IPS-18c (cell line): ENCODE data around the gene TAF4.
"Not testable (repeated sequence)": the region's sequence is repeated elsewhere in the genome, so short reads cannot be mapped to it uniquely, and the experiment has no call there.

ENCODE experiments used
- H3K4me3 ChIP-seq: 2 replicates; pipeline ENCODE4 v1.7.0; 2013; ENCODE audit warnings: low read depth, mild to moderate bottlenecking, low read length, moderate library complexity; ENCODE audit not compliant: insufficient read depth
- H3K9me3 ChIP-seq: one replicate; pipeline ENCODE4 v1.6.1; 2013; ENCODE audit warnings: mild to moderate bottlenecking, low read length, moderate library complexity; ENCODE audit not compliant: control insufficient read depth, insufficient read depth

TAF4 gene

GRCh38 chr20:62087227-62087626, 21.5 kb upstream of the TAF4 start:
- Histone ChIP-seq H3K9me3 (no peaks in the 10 kb centered on the region), H3K4me3 (no peak overlapping the region)

DNA sequence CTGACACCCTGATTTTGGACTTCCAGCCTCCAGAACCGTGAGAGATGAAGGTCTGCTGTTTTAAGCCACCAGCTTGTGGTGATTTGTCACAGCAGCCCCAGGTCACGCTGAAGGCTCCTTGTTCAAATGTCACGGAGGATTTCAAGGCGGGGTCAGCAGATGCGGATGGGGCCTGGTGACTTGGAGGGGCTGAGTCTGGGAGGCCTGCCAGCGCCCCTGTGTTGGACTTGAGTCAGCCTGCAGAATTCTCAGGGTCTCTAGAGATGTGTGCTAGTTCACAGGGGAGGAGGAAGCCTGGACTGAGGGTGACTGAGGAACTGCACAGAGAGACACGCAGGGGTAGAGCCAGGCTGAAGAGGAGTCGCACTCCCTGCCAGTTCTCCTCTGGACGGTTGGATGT, 19.5 kb upstream of the TAF4 start:
- H3K4me3 ChIP-seq, result no peak overlapping the region
- peaks cover 2% of the 10 kb centered on the region for H3K9me3 ChIP-seq

DNA sequence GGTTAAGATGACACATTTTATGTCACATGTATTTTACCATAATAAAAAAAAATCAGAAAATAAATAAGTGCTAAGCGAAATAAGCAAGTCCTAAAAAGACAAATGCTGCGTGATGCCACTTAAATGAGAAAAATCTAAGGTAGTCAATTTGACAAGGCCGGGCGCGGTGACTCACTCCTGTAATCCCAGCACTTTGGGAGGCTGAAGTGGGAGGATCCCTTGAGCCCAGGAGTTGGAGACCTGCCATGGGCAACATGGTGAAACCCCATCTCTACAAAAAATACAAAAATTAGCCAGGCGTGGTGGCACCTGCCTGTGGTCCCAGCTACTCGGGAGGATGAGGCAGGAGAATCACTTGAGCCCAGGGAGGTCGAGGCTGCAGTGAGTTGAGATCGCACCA, 18.5 kb upstream of the TAF4 start:
- not testable (repeated sequence) for H3K9me3 ChIP-seq, H3K4me3 ChIP-seq

DNA sequence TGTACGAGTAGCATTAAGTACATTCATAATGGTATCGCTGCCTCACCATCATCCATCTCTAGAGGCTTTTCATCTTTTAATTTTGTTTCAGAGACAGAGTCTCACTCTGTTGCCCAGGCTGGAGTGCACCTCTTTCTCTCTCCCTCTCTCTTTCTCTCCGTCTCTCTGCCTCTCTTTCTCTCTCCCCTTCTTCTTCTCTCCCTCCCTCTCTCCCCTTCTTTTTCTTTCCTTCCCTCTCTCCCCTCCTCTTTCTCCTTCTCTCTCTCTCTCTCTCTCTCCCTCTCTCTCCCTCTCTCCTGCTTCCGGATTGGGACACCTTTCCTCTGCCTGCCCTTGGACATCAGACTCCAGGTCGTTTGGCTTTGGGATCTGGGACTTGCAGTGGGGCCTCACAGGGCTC, 17.6 kb upstream of the TAF4 start:
- H3K9me3 ChIP-seq, result peaks cover 2% of the 10 kb centered on the region

DNA sequence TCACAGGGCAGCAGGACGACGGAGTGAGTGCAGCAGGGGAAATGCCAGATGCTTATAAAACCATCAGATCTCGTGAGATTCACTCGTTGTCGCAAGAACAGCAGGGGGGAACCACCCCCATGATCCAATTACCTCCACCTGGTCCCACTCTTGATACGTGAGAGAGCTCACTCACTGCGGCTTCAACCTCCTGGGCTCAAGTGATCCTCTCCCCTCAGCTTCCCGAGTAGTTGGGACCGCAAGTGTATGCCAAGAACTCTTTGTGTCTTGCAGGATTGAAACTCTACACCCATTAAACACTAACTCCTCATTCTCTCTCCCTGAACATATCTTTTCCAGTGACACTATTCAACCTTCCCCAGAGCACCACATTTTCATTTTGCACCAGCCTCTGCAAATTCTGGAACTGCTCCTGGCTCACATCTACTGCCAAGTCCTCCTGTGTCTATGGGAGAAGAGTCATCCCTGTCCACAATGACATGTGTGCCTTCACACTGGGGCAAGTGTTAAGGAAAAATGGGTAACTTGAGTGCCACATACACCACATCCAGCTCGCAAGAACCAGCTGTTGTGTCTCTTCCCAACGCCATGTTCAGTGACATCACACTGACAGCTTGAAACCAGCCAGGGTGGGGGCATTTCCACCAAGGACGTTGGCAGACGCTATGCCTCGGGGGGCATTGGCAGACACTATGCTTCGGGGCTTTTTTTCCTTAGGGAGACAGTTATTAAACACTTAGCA, 14.7 kb upstream of the TAF4 start:
- peaks cover 9% of the 10 kb centered on the region for H3K9me3 ChIP-seq

More for the DNA sequence above, 17.6 kb upstream of the TAF4 start:
- H3K4me3 ChIP-seq, result no peak overlapping the region

GRCh38 chr20:62079166-62079565, 13.5 kb upstream of the TAF4 start:
- Histone ChIP-seq H3K9me3 (peaks cover 15% of the 10 kb centered on the region), H3K4me3 (no peak overlapping the region)

More for the DNA sequence above, 14.7 kb upstream of the TAF4 start:
- no peak overlapping the region for H3K4me3 ChIP-seq

DNA sequence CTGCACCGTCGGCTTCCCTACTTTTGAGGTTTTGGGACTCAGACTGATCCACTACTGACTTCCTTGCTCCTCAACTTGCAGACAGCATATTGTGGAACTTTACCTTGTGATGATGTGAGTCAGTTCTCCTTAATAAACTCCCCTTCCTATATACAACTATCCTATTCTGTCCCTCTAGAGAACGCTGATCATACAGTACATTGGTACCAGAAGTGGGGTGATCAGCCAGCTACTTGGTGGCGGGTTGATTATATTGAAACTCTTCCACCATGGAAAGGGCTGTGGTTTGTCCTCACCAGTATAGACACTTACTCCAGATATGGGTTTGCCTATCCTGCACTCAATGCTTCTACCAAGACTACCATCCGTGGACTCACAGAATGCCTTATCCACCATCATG, 7.6 kb upstream of the TAF4 start:
- H3K9me3 ChIP-seq, result peaks cover 13% of the 10 kb centered on the region

GRCh38 chr20:62071669-62072430, 6.2 kb upstream of the TAF4 start:
- H3K9me3 ChIP-seq, result peaks cover 13% of the 10 kb centered on the region
- not testable (repeated sequence) for H3K4me3 ChIP-seq

More for the DNA sequence above, 7.6 kb upstream of the TAF4 start:
- no peak overlapping the region for H3K4me3 ChIP-seq

- H3K9me3 ChIP-seq, result peaks cover 4% of the 10 kb centered on the region
- no peak overlapping the region for H3K4me3 ChIP-seq
These were observed 4.1 kb upstream of the TAF4 start for GRCh38 chr20:62069741-62070216.

DNA sequence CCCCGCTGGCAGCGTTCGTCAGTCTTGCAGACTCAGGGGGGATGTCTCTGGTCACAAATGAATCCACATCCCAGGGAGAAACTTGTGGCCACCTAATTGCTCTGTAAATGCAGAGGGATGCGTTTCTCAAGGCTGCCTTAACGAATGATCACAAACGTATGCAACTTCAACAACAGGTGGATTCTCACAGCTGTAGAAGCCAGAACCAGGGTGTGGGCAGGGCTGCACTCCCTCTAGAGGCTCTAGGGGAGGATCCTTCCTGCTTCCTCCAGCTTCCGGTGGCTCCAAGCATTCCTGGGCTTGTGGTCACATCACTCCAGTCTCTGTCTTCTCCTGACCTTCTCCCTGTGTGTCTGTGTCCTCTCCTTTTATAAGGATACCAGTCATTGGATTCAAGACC, 3.3 kb upstream of the TAF4 start:
- H3K9me3 ChIP-seq, result no peaks in the 10 kb centered on the region
- no peak overlapping the region for H3K4me3 ChIP-seq

- no peaks in the 10 kb centered on the region for H3K9me3 ChIP-seq
- no peak overlapping the region; the same call in 1 of the 2 replicates for H3K4me3 ChIP-seq
These were observed 2.0 kb upstream of the TAF4 start for GRCh38 chr20:62067547-62068260.

- Histone ChIP-seq H3K4me3 (peak overlapping the region; percentile 68), H3K9me3 (no peaks in the 10 kb centered on the region)
These were observed 1.3 kb upstream of the TAF4 start for GRCh38 chr20:62066983-62067433.

GRCh38 chr20:62066339-62066982, 780 bp upstream of the TAF4 start:
- no peaks in the 10 kb centered on the region for H3K9me3 ChIP-seq
- peak overlapping the region; percentile 68 for H3K4me3 ChIP-seq

DNA sequence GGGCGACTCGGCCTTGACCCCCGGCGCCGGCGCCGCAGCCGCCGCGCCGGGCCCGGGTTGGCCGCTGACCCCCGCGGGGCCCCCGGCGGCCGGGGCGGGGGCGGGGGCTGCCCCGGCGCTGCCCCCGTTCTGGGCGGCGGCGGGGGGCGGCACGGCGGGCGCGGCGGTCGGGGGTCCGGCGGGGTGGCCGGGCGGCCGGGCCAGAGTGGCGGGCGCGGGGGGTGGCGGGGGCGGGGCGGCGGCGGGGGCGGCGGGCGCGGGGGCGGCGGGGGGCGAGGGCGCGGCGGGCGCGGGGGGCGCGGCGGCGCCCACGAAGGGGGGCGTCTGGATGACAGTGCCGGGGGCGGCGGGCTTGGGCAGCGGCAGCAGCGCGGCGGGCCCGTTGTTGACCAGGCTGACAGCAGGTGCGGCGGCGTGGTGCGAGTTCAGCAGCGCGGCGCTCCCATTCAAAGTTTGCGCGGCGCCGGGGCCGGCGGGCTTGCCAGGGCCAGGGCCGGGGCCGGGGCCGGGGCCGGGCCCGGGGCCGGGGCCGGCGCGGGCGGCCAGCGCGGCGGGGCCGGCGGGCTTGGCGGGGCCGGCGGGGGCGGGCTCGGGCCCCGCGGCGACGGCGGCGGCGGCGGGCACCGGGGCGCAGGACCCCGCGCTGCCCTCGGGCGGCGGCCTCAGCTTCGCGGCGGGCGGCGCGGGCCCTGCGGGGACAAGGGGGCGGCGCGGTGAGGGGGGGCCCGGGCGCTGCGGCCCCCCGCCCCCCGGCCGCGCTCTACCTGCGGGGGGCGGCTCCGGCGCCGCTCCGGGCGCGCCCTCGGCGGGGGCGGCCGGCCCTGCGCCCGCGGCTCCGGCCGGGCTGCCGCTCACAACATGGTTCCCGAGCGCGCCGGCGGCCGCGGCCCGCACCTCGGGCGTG, 659 bp downstream of the TAF4 start:
- no peaks in the 10 kb centered on the region for H3K9me3 ChIP-seq
- peak overlapping the region; percentile 53 for H3K4me3 ChIP-seq

DNA sequence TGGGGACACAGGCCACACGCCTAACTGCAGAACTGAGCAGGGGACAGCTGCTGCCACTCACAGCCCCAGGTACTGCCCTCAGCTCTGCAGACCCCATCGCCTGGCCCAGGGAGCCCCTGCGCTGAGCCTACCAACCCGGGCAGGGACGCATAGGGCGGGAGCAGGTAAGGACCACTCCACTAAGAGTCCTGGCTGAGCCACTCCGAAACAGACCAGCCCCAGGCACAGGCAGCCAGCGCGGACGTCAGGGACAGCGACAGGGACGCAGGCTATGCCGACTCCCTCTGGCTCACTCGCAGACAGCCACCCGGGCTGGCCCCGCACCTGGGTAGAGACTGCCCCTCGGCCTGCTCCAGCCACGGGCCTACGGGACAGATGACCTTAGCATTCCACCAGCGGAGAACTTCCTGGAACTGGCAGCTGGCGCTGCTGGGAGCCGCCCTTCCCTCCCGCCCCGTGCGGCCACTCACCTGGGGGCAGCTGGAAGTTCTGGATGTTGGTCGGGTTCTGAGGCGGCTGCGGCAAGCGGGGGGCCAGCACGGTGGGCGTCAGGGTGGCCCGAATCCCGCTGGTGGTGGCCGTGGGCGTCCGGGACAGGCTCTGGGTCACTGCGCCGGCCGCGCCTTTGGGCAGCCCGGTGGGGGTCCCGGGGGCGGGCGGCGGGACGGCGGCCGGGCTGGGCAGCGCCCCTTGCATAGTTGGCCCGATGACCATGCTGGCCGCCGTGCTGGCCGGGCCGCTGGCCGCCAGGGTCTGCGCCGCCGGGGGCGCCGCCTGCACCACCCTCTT, 1.5 kb downstream of the TAF4 start:
- H3K9me3 ChIP-seq, result no peaks in the 10 kb centered on the region
- H3K4me3 ChIP-seq, result peak overlapping the region; percentile 40
